Coronary artery (tissue), 2 donors: ENCODE measurements around the gene GAGE1.

Experiments used
- DNase-seq: peaks from one replicate; pipeline ENCODE4 v3.0.0-alpha.2; 2017; ENCODE audit warnings: low spot score
- H3K27ac ChIP-seq, 2 donors: fragments of 200-600 bp; sonication (generic); one replicate each; pipeline ENCODE4 v1.5.1; 2016 to 2019
- H3K4me3 ChIP-seq: fragments of 200-600 bp; sonication (generic); 2 replicates; pipeline ENCODE4 v1.5.1; 2016; ENCODE audit warnings: mild to moderate bottlenecking, moderate library complexity
- CTCF ChIP-seq: fragments of 200-600 bp; sonication (generic); IDR thresholded peaks from one replicate; pipeline ENCODE4 v1.5.1; 2019; ENCODE audit warnings: antibody characterized with exemption

GAGE1 gene

GRCh38 chrX:49627086-49627777 lies 28.4 kb downstream of the GAGE1 start:
- no peak overlapping the region for H3K27ac ChIP-seq
- no peak for DNase-seq
- no peak for TF ChIP-seq CTCF
- no peak overlapping the region for H3K4me3 ChIP-seq

- Histone ChIP-seq H3K4me3 (no peak overlapping the region), H3K27ac (no peak overlapping the region)
- no peak for DNase-seq
- TF ChIP-seq CTCF = no peak
Measured at GRCh38 chrX:49644991-49645637, 46.3 kb downstream of the GAGE1 start.

- no peak for TF ChIP-seq CTCF
- H3K27ac ChIP-seq = no peak overlapping the region
- no peak for DNase-seq
- H3K4me3 ChIP-seq = no peak overlapping the region
Measured at GRCh38 chrX:49656533-49656932, 57.7 kb downstream of the GAGE1 start.
